Measurements from ENCODE around the gene DTYMK.

Gene DTYMK

DNA sequence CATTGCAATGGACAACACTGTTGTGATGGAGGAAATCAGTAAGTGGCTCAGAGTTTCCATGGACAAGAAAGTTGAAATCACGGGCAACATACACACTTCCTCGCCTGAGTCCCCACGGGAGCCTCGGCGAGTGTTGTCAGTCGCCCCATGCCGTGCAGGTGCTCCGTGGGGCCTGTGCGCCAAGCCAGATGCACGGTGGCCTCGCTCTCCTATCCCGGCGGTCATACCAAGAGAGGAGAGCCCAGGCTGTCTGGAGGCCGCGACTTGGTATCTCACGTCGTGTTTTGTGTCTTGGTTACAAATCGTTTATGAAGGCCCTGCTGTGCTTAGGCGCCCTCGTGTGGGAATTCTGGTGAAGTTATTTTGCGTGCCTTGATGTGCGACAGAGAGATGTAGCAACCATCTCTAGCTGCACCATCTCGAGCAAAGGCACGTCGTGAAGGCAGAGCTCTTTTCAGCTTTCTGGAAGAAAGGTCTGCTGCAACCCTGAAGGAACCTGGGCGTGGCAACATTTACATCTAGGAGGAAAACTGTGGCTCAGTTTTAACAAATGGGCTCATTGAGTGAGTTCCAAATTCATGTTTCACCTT, 27.4 kb downstream of the DTYMK start:
- H3K4me3 ChIP-seq (ENCODE audit: low read depth, low read length) = no peak overlapping the region
- no peak for DNase-seq (ENCODE audit: low read depth, low spot score)
- CTCF ChIA-PET = interaction anchor here (0.6 to 2.5 kb wide), 37 partner anchors 8 to 808 kb away, joined by 3 to 24 read pairs (median 4); partner anchors contain the start of genes ATG4B, D2HGDH and THAP4
- POLR2A ChIA-PET = interaction anchor here (0.5 kb wide), 1 partner anchor 12 kb away, joined by 3 read pairs; no protein-coding TSS in a partner anchor
- TF ChIP-seq, protein P1, sequence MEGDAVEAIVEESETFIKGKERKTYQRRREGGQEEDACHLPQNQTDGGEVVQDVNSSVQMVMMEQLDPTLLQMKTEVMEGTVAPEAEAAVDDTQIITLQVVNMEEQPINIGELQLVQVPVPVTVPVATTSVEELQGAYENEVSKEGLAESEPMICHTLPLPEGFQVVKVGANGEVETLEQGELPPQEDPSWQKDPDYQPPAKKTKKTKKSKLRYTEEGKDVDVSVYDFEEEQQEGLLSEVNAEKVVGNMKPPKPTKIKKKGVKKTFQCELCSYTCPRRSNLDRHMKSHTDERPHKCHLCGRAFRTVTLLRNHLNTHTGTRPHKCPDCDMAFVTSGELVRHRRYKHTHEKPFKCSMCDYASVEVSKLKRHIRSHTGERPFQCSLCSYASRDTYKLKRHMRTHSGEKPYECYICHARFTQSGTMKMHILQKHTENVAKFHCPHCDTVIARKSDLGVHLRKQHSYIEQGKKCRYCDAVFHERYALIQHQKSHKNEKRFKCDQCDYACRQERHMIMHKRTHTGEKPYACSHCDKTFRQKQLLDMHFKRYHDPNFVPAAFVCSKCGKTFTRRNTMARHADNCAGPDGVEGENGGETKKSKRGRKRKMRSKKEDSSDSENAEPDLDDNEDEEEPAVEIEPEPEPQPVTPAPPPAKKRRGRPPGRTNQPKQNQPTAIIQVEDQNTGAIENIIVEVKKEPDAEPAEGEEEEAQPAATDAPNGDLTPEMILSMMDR (IDR thresholded peaks at IDR 0.05; ENCODE audit: insufficient read depth, low read length, missing control alignments) = peak; percentile 74

DNA sequence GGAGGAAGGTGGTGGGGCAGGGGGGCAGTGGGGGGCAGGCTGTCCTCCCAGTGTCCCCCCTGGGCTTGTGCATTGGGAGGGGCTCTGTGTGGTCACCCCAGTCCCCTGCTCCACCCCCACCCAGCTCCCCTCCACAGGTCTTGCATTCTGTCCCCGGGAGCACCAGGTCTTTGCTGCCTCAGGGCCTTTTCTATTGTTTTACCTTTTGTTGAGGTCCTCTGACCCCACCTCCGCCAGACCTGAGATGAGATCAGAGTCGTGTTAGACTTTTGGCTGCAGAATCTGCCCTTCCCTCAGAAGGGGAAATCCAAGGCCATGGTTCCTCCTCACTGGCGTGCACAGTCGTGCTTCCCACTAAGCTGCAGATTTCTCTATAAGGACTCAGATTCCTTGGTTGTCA, 28.3 kb downstream of the DTYMK start:
- no peak overlapping the region for H3K4me3 ChIP-seq (ENCODE audit: low read depth, low read length)
- TF ChIP-seq, protein P1 (IDR thresholded peaks at IDR 0.05; ENCODE audit: insufficient read depth, low read length, missing control alignments) = no peak
- ChIA-PET CTCF (interaction anchor here (0.7 to 2.5 kb wide), 26 partner anchors 8 to 807 kb away, joined by 3 to 24 read pairs (median 5); partner anchors contain the start of genes ATG4B, D2HGDH and THAP4), POLR2A (no interaction called here)
- DNase-seq (ENCODE audit: low read depth, low spot score) = no peak

DNA sequence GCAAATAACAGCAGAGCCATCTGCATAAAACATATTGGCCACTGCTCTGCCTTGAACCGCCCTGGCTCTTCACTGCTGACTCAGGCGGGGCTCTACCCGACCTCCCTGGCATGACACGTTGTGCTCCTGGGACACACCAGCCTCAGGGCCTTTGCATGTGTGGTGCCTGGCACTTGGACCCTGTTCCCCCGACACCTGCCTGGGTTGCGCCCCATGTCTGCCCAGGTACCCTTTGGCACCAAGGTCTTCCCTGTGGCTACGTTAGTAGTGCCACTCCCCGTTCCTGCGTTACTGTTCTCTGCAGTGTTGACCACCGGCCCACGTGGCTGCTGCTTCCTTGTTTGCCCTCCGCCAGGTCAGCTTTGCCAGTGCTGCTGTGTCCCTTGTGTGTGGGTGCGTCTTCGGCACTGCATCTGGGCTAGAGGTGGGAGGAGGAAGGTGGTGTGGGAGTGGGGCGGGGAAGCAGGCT, 28.8 kb downstream of the DTYMK start:
- no peak overlapping the region for H3K4me3 ChIP-seq (ENCODE audit: low read depth, low read length)
- ChIA-PET CTCF (interaction anchor here (0.9 to 2.5 kb wide), 12 partner anchors 8 to 266 kb away, joined by 3 to 23 read pairs (median 4); partner anchors contain the start of genes ATG4B, D2HGDH and THAP4), POLR2A (no interaction called here)
- no peak for DNase-seq (ENCODE audit: low read depth, low spot score)
- TF ChIP-seq, protein P1 (IDR thresholded peaks at IDR 0.05; ENCODE audit: insufficient read depth, low read length, missing control alignments) = no peak

DNA sequence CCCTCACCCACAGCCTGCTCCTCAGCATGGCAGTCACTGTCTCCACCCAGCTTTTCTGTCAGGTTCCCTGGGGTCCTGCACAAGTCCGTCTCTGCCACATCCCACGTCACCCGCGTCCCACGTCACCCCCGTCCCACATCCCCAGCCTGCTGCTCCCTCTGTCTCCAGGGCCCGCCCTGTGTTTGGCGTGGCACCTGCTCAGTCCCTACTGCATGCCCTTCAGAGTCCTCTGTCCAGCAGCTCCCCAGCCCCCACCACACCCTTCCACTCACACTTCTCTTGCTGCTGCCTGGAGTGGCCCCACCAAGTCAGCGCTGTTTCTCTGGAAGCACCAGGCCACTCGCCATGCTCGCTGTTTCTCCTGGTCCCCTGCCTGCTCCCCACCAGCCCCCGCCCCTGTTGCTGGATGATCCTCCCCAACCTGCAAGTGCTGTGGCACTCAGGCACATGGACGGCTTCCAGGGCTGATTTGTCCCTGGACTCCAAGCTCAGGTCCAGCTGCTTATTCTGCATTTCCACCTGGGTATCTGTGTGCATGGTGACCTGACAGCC, 30.3 kb downstream of the DTYMK start:
- H3K4me3 ChIP-seq (ENCODE audit: low read depth, low read length) = no peak overlapping the region
- CTCF ChIA-PET = interaction anchor here (1.0 to 1.1 kb wide), 2 partner anchors 9 to 12 kb away, joined by 3 to 4 read pairs; no protein-coding TSS in a partner anchor
- DNase-seq (ENCODE audit: low read depth, low spot score) = no peak
- TF ChIP-seq, protein P1 (IDR thresholded peaks at IDR 0.05; ENCODE audit: insufficient read depth, low read length, missing control alignments) = no peak
- POLR2A ChIA-PET = no interaction called here

DNA sequence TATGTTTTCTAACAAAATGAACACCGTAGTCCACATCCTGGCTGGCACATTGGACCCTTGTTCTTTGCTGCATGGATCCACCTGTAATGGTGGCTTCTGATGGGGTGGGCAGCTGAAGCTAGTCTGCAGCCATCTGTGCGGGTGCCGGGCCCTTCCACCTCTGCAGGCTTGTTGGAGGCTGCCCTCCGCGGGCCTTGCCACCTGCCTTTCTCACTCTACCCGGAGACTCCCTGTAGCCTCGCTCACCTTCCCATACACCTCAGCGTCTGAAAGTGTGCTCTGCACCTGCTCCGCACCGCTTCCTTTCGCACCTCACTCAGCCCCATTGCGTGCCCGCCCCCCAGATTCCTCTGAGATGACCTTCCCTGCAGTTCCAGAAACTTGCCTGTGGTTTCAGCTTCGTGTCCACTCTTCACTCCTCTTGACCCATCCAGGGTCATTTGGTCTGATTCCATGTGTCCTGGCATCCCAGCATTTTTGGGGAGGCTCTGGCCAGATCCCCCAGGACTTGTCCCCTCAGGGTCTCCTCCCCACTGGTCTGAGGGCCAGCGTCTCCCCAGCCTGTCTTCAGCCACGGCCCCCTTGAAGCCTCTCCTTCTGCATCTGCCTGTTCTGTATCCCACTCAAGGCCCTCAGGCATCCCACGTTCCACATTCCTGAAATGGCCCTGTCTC, 31.0 kb downstream of the DTYMK start:
- H3K4me3 ChIP-seq (ENCODE audit: low read depth, low read length) = no peak overlapping the region
- ChIA-PET POLR2A (no interaction called here), CTCF (interaction anchor here (1.0 to 1.1 kb wide), 2 partner anchors 9 to 11 kb away, joined by 3 to 4 read pairs; no protein-coding TSS in a partner anchor)
- DNase-seq (ENCODE audit: low read depth, low spot score) = no peak
- TF ChIP-seq, protein P1 (IDR thresholded peaks at IDR 0.05; ENCODE audit: insufficient read depth, low read length, missing control alignments) = no peak

DNA sequence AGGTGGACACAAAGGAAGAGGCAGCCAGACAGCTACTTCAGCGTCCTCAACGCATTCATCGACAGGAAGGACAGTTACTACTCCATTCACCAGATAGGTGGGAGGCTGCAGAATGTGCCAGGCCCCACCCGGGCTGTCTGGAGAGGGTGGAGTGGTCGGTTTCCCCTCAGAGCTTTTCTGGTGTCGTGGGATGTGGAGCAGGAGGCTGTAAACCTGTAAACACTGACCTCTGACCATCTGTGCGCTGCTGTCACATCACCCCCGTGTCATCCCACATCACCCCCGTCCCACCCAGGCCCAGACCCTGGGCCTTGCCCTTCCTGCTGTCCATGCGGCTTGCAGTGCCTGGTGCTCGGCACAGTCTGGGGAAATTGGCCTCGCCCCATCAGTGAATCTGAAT, 32.1 kb downstream of the DTYMK start:
- DNase-seq (ENCODE audit: low read depth, low spot score) = no peak
- TF ChIP-seq, protein P1 (IDR thresholded peaks at IDR 0.05; ENCODE audit: insufficient read depth, low read length, missing control alignments) = no peak
- CTCF ChIA-PET = interaction anchor here (1.4 kb wide), 1 partner anchor 17 kb away, joined by 3 read pairs; the partner anchor contains the start of gene ATG4B
- POLR2A ChIA-PET = no interaction called here
- no peak overlapping the region for H3K4me3 ChIP-seq (ENCODE audit: low read depth, low read length)

Data from AG04449 (cell line).